Measurements from ENCODE around the gene MRTFB. TPM values are rescaled to one million over a fixed set of nuclear protein-coding genes. Genes with fewer than 3 reads are reported as not detected.
A peak's percentile ranks its signal among the peaks of the same experiment; 100 is the strongest.

The MRTFB gene
- total and polyA plus RNA-seq, 2 of the 13 experiments (the other 11 are each of a cell fraction or from before 2014, with no cell fraction given) = 11.4 to 14.0 TPM

- TF ChIP-seq ZBTB4 (CRISPR knock-in tag; IDR thresholded peaks at IDR 0.05; ENCODE audit: borderline replicate concordance) (no peak), MATR3 (CRISPR knock-in tag; IDR thresholded peaks at IDR 0.05) (0 out of 2 replicates have a peak, but pooled peaks have one; percentile 30), SP4 (CRISPR knock-in tag; IDR thresholded peaks at IDR 0.05) (peak; percentile 46; the same call in 1 of the 2 replicates), CREBL2 (CRISPR knock-in tag; IDR thresholded peaks at IDR 0.05; ENCODE audit: borderline replicate concordance) (0 out of 2 replicates have a peak, but pooled peaks have one; percentile 77), ZBTB39 (CRISPR knock-in tag; IDR thresholded peaks at IDR 0.05) (0 out of 2 replicates have a peak, but pooled peaks have one; percentile 27), ZNF883 (CRISPR knock-in tag; IDR thresholded peaks at IDR 0.05; ENCODE audit: not compliant biosample characterization) (peak; percentile 73), SALL2 (CRISPR knock-in tag; IDR thresholded peaks at IDR 0.05) (peak; percentile 43; the same call in 1 of the 2 replicates), ZNF75D (CRISPR knock-in tag; IDR thresholded peaks at IDR 0.05; ENCODE audit: borderline replicate concordance) (no peak), ZNF343 (CRISPR knock-in tag; IDR thresholded peaks at IDR 0.05) (no peak), SALL1 (CRISPR knock-in tag; IDR thresholded peaks at IDR 0.05) (peak; percentile 17; the same call in 1 of the 2 replicates), SPEN (CRISPR knock-in tag; IDR thresholded peaks at IDR 0.05; ENCODE audit: low read depth) (peak; percentile 11; the same call in 1 of the 2 replicates), ZNF563 (CRISPR knock-in tag; IDR thresholded peaks at IDR 0.05) (peak; percentile 69), PHF8 (CRISPR knock-in tag; IDR thresholded peaks at IDR 0.05) (peak; percentile 70), KDM5A (IDR thresholded peaks at IDR 0.05; ENCODE audit: borderline replicate concordance, low read length) (peak; percentile 73), MEIS2 (CRISPR knock-in tag; IDR thresholded peaks at IDR 0.05) (no peak; the same call in 1 of the 2 replicates), MAZ (IDR thresholded peaks at IDR 0.05; ENCODE audit: borderline replicate concordance, low read depth, low read length) (peak; percentile 36; the same call in 1 of the 2 replicates), MAZ (CRISPR knock-in tag; IDR thresholded peaks at IDR 0.05; ENCODE audit: low read depth) (peak; percentile 28; the same call in 1 of the 2 replicates), CTCF (CRISPR knock-in tag; IDR thresholded peaks at IDR 0.05) (no peak), MXD3 (CRISPR knock-in tag; IDR thresholded peaks at IDR 0.05) (peak; percentile 49; the same call in 1 of the 2 replicates)
Measured at GRCh38 chr16:14302399-14303181, 231.5 kb downstream of the MRTFB start (continued).

Measured in HepG2 (cell line).